Activated naive CD8-positive, alpha-beta T cell treated with anti-CD3 and anti-CD28 coated beads, Interleukin-2, amount 50 U/mL, for 24 hours (primary cell): Measurements from ENCODE around the gene ACMSD.
"Not testable (repeated sequence)": the region's sequence is repeated elsewhere in the genome, so short reads cannot be mapped to it uniquely, and the experiment has no call there.

Experiments used
- ATAC-seq: fragments of 150-1000 bp; cut with Tn5 transposase; one replicate; pipeline ENCODE4 v1.10.0; 2021
- DNase-seq: peaks from one replicate; pipeline ENCODE4 v3.0.0; 2021
- H3K27ac Mint-ChIP-seq: one replicate; pipeline ENCODE4 v1.8.0; 2021; ENCODE audit warnings: mild to moderate bottlenecking, mixed read lengths
- H3K27me3 Mint-ChIP-seq: one replicate; pipeline ENCODE4 v1.8.0; 2021; ENCODE audit warnings: mixed read lengths
- H3K36me3 Mint-ChIP-seq: one replicate; pipeline ENCODE4 v1.8.0; 2021; ENCODE audit warnings: low read depth, mixed read lengths
- H3K4me1 Mint-ChIP-seq: one replicate; pipeline ENCODE4 v1.8.0; 2021; ENCODE audit warnings: mixed read lengths
- H3K4me3 Mint-ChIP-seq: one replicate; pipeline ENCODE4 v1.8.0; 2021; ENCODE audit warnings: mild to moderate bottlenecking, moderate library complexity, mixed read lengths
- H3K9me3 Mint-ChIP-seq: one replicate; pipeline ENCODE4 v1.8.0; 2021; ENCODE audit warnings: mixed read lengths

Gene ACMSD

DNA sequence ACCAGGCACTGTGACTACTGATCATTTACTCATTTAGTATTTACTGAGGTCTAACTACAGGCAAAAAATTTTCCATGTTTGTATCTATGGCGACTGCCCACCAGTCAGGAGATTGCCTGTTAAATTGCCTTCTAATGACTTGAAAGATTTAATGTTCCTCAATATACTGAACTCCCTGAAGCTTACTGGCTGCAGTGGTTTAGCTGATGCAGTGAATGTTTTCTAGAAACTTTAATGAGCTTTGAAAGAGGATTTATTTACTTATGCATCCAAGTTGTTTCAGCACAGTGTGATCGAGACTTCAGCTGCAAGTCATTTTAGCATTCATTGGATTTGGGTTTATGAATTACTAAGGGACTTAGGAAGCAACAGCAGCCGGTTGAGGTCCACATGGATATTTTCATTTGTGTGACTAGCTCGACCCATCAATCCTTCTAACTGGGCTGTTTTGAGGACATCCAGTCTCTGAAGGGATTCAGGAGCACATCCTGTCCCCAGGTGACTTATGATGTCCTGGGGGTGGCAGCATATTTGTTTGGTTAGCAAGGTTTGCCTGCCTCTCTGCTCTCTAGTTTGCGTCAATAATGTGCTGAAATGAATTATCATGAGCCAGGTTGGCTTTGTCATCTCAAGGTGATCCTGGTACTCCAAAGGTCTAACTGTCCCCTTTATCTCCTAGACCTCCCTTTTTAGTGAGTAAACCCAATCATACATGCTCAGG lies 26.8 kb downstream of the ACMSD start:
- Mint-ChIP-seq H3K9me3 (no peaks in the 10 kb centered on the region), H3K27ac (no peak overlapping the region), H3K4me1 (no peaks in the 10 kb centered on the region), H3K36me3 (peaks cover 1% of the 10 kb centered on the region), H3K4me3 (no peak overlapping the region), H3K27me3 (no peaks in the 10 kb centered on the region)
- DNase-seq (no peak), ATAC-seq (no peak)

DNA sequence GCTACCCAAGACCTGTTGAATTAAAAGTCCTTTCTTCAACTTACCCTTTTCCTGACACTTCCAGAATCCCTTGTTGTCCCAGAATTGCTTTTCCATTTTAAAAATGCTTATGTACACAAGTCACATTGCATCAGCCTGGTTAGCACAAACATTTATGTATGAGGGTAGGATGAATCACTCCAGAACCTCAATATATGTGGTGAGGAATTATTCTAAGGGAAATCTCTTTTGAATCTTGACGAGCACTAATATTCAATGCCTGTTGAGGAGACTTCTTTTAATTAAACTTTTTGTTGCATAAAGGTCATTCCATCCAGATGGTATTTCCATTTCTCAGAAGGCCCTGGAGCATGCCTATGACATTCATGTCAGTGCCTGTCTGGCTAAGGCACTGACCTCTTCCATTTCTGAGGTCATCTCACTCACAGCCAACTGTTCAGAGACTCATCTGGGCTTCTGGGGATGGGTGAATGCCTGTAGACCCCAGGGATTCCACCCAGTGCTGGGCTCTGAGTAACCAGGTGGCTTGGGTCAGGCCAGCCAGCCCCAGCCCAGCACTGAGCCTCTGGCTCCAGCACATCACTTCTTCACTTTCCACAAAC lies 28.2 kb downstream of the ACMSD start:
- no peaks in the 10 kb centered on the region for H3K27me3 Mint-ChIP-seq
- H3K36me3 Mint-ChIP-seq: peaks cover 1% of the 10 kb centered on the region
- H3K9me3 Mint-ChIP-seq: no peaks in the 10 kb centered on the region
- no peak overlapping the region for H3K27ac Mint-ChIP-seq
- H3K4me3 Mint-ChIP-seq: no peak overlapping the region
- no peak for DNase-seq
- no peaks in the 10 kb centered on the region for H3K4me1 Mint-ChIP-seq
- ATAC-seq: no peak

DNA sequence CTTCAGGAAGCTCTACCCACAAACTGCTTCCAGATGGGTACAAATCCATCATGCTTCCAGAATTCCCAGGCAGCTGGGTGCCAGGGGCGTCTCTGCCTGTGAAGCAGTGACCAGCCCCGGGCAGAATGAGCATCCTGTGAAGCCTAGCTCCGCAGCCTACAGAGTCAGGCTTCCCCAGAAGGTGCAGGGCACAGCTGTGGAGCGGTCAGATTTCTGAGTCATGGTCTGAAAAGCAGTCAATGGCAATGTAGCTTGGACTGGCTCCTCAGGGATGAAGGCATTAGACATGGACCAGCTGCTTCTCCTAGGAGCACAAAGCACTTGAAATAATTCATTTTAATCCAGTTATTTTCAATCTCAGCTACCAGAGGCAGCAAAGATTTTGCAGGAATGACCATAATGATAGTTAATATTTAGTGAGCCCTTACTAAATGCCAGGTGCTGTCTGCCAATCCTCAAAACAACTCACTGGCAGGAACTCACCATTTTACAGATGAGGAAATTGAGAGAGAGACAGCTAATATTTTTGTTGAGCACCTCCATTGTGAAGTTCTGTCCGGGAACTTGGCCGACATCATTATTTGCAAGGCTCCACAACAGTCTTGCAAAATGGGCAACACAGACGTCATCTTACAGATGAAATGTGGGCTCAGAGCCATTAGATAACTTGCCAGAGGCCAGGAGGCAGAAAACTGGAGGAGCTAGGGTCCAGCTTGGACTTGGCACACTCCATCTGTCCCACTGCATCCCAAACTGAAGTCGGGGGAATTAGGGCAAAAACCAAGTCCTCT lies 31.7 kb downstream of the ACMSD start:
- ATAC-seq (no peak), DNase-seq (no peak)
- Mint-ChIP-seq H3K4me1 (no peaks in the 10 kb centered on the region), H3K27ac (no peak overlapping the region), H3K27me3 (no peaks in the 10 kb centered on the region), H3K36me3 (peaks cover 1% of the 10 kb centered on the region), H3K9me3 (no peaks in the 10 kb centered on the region), H3K4me3 (no peak overlapping the region)

DNA sequence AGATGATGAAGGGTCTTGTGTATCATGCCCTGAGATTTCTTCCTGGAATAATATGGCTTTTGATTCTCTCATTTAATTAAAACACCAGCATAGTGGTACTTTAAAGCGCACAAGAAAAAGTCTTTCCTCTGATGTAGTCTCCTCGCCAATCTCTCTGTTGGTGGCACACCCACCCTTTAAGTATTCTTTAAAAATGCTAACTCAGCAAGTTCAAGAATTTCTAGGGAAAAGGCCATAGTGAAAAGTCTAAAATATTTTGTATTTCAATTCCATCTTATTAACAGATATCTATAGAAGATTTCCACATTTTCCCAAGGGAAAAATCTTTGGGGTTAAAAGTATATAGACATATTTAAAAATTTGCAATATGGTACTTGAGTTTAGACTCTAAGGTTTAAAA lies 34.7 kb downstream of the ACMSD start:
- Mint-ChIP-seq H3K4me3 (no peak overlapping the region), H3K36me3 (peaks cover 2% of the 10 kb centered on the region), H3K9me3 (peaks cover 5% of the 10 kb centered on the region), H3K27ac (no peak overlapping the region), H3K27me3 (no peaks in the 10 kb centered on the region), H3K4me1 (no peaks in the 10 kb centered on the region)
- DNase-seq (no peak), ATAC-seq (no peak)

DNA sequence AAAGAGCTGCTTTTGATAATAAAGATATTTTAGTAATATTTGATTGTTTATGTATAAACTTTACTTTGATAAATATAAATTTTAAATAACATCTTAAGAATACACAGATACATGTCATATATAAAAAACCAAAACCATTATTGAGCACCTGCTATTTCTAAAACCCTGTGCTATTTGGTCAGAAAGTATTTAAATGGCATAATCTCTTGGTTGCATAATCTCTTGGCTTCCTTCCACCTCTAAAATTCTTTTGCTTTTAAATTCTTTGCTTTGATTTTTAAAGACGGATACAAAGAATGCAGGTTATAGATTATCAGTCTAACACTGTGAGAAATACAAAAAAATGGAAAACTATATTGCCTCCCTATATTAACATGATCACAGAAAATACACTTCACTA lies 36.9 kb downstream of the ACMSD start:
- H3K9me3 Mint-ChIP-seq: peaks cover 14% of the 10 kb centered on the region
- H3K36me3 Mint-ChIP-seq: peaks cover 4% of the 10 kb centered on the region
- DNase-seq: no peak
- H3K27me3 Mint-ChIP-seq: no peaks in the 10 kb centered on the region
- no peak for ATAC-seq
- H3K4me3 Mint-ChIP-seq: no peak overlapping the region
- H3K4me1 Mint-ChIP-seq: no peaks in the 10 kb centered on the region
- no peak overlapping the region for H3K27ac Mint-ChIP-seq

DNA sequence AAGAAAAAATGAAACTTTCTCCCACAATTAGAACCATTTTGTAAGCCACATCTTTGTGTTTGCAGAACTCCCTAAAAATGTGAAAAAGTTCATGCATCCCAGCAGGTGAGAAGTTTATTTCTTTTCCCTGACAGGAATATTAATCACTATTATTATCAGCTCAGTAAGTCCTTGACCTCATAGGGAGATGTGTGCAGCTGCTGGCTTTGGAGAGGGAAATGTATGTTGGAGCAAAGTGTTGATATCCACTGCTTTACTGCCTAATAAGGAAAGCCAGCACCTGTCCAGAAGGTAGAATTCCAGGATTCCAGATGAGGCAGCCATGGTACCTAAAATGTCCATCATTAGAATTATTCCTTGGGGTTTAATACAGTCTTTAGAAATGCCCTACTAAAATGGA lies 44.4 kb downstream of the ACMSD start:
- peaks cover 5% of the 10 kb centered on the region for H3K36me3 Mint-ChIP-seq
- H3K4me3 Mint-ChIP-seq: no peak overlapping the region
- ATAC-seq (no peak), DNase-seq (no peak)
- H3K27ac Mint-ChIP-seq: no peak overlapping the region
- no peaks in the 10 kb centered on the region for H3K27me3 Mint-ChIP-seq
- peaks cover 15% of the 10 kb centered on the region for H3K9me3 Mint-ChIP-seq
- no peaks in the 10 kb centered on the region for H3K4me1 Mint-ChIP-seq

DNA sequence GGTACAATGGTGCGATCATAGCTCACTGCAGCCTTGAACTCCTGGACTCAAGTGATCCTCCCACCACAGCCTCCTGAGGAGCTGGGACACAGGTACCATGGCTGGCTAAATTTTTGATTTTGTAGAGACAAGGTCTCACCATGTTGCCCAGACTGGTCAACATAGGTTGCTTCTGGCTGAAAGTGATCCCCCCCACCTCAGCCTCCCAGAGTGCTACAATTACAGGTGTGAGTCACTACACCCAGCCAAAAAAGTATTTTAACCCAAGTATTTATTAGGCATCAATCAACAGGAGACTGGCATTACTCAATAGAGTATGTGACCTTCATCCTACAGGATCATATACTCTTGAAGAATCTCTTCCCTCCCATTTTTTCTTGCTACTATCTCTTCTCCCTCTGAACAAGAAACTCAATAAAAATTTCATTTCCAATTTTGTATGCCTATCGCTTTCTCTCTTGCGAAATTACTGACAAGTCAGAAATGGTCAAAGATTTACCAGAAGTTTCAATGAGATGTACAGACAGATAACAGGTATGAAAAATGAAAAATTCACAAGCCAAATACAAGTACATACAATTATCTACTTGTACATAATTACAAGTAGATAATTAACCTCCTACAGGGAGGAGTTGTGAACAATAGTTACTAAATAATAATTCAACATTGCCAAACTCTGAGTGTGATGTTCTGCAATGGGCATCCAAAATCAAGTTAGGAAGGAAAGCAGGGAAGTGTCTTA lies 45.3 kb downstream of the ACMSD start:
- H3K9me3 Mint-ChIP-seq: peaks cover 13% of the 10 kb centered on the region
- peaks cover 5% of the 10 kb centered on the region for H3K36me3 Mint-ChIP-seq
- H3K27ac Mint-ChIP-seq: no peak overlapping the region
- H3K4me1 Mint-ChIP-seq: no peaks in the 10 kb centered on the region
- ATAC-seq: no peak
- DNase-seq: no peak
- no peaks in the 10 kb centered on the region for H3K27me3 Mint-ChIP-seq
- no peak overlapping the region for H3K4me3 Mint-ChIP-seq

DNA sequence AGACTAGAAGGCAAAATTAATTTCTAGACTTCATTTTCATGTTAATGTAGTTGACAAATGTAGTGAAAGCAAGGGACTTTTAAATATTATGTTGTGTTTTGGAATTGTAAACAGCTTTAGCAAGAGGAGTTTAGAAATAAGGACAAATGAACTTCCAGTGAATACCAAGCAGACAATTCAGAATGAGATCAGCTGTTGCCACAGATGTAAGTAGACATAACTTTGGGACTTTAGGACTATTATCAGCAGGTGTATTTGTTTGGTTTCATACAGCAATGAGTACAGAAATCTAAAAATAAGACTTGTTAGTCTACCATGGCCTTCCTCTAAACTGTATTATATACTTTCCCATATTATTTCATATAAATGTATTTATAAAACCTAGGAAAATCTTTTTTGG lies 46.0 kb downstream of the ACMSD start:
- no peaks in the 10 kb centered on the region for H3K27me3 Mint-ChIP-seq
- ATAC-seq (no peak), DNase-seq (no peak)
- H3K27ac Mint-ChIP-seq: no peak overlapping the region
- H3K4me1 Mint-ChIP-seq: no peaks in the 10 kb centered on the region
- peaks cover 13% of the 10 kb centered on the region for H3K9me3 Mint-ChIP-seq
- H3K4me3 Mint-ChIP-seq: no peak overlapping the region
- H3K36me3 Mint-ChIP-seq: peaks cover 5% of the 10 kb centered on the region

DNA sequence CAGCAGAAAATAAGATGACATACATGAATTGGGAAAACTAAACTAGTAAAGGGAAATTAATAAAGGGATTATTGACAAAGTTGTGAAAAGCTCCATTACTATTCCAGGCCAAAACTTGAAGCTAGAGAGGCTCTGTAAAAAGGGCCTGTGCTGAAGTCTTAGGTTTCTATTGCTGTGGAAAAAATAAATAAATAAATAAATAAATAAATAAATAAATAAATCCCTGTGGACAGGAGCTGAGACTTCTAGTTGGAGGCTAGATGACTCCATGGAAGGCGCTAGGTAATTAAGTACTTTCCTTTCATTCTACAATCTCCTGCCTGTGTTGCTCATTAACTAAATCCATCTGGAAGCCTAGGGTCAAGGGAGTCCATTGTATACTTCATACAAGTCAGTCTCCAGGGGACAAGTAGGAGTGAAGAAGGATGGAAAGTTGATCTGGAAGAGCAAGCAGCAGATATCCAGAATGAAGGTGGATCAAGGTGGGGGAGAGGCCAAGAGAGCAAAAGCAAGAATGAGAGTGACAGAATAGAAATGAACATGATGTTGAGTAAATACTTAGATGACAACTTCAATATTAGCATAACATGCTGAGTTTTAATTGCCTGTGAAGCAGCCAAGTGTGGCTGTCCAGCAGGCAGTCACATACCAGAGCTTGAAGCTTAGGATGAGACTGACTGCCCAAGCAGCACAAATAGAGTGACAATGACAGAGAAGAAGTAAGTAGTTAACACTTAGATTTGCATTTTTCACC lies 54.0 kb downstream of the ACMSD start:
- Mint-ChIP-seq H3K36me3 (no peaks in the 10 kb centered on the region), H3K27ac (no peak overlapping the region), H3K4me3 (no peak overlapping the region), H3K27me3 (no peaks in the 10 kb centered on the region), H3K9me3 (no peaks in the 10 kb centered on the region), H3K4me1 (no peaks in the 10 kb centered on the region)
- DNase-seq: no peak
- no peak for ATAC-seq

DNA sequence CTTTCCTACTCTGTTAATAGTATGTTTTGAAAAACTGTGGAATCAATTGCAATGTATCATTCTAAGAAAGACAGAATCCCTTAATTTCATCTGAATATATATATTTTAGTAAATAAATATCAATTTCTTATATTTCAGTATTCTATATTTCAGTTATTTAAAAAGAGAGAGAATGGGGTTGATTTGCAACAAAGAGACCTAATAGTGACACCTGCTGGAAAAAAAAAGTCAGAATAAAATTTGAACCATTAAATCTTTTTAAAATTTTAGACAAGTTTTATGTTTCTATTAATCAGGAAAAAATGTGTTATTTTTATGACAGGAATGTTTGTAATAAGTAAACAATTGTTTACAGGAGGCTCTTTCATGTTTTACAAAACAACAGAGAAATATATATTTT lies 59.5 kb downstream of the ACMSD start:
- no peaks in the 10 kb centered on the region for H3K36me3 Mint-ChIP-seq
- no peaks in the 10 kb centered on the region for H3K27me3 Mint-ChIP-seq
- DNase-seq: no peak
- H3K27ac Mint-ChIP-seq: no peak overlapping the region
- ATAC-seq: no peak
- no peak overlapping the region for H3K4me3 Mint-ChIP-seq
- H3K9me3 Mint-ChIP-seq: no peaks in the 10 kb centered on the region
- no peaks in the 10 kb centered on the region for H3K4me1 Mint-ChIP-seq

DNA sequence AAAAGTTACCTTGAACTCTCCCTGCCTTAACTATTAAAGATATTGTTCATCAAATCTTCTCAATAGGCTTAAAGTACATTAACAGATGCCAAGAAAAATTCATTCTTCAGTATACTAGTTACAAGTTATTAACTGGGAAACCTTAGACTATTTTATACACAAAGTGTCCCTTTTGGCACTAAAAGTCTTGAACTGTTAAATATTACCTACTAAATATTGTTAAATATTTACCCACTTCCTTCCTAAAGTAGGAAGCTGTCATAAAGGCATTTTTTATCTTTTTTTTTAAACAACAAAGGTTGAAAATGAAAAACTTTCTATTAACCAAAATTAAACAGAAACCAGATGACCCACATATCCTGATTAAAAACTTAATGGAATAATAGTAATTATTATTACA lies 60.8 kb downstream of the ACMSD start:
- H3K4me3 Mint-ChIP-seq: no peak overlapping the region
- H3K4me1 Mint-ChIP-seq: no peaks in the 10 kb centered on the region
- no peaks in the 10 kb centered on the region for H3K9me3 Mint-ChIP-seq

DNA sequence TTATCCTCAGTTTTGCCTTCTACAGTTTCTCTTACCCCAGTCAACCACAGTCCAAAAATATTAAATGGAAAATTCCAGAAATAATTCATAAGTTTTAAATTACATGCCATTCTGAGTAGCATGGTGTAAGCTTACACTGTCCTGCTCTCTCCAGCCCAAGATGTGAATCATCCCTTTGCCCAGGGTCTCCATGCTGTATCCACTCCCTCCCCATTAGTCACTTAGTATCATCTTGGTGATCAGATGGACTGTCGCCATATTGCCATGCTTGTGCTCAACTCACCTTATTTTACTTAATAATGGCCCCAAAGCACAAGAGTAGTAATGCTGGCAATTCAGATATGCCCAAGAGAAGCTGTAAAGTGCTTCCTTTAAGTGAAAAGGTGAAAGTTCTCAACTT lies 61.7 kb downstream of the ACMSD start:
- H3K4me3 Mint-ChIP-seq: no peak overlapping the region
- no peak for DNase-seq
- H3K9me3 Mint-ChIP-seq: no peaks in the 10 kb centered on the region
- H3K4me1 Mint-ChIP-seq: no peaks in the 10 kb centered on the region
- H3K27me3 Mint-ChIP-seq: no peaks in the 10 kb centered on the region
- H3K27ac Mint-ChIP-seq: no peak overlapping the region
- no peaks in the 10 kb centered on the region for H3K36me3 Mint-ChIP-seq
- ATAC-seq: no peak

More for the DNA sequence above, 60.8 kb downstream of the ACMSD start:
- no peak for DNase-seq
- Mint-ChIP-seq H3K36me3 (no peaks in the 10 kb centered on the region), H3K27ac (no peak overlapping the region), H3K27me3 (no peaks in the 10 kb centered on the region)
- no peak for ATAC-seq

DNA sequence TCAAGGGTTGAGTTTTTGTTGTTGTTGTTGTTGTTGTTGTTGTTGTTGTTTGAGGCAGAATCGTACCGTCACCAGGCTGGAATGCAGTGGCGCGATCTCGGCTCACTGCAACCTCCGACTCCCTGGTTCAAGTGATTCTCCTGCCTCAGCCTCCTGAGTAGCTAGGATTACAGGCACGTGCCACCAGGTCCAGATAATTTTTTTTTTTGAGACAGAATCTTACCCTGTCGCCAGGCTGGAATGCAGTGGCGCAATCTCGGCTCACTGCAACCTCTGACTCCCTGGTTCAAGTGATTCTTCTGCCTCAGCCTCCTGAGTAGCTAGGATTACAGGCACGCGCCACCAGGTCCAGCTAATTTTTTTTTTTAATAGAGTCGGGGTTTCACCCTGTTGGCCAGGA lies 65.3 kb downstream of the ACMSD start:
- DNase-seq, H3K36me3 Mint-ChIP-seq, H3K27me3 Mint-ChIP-seq, H3K4me1 Mint-ChIP-seq, ATAC-seq, H3K27ac Mint-ChIP-seq, H3K9me3 Mint-ChIP-seq, H3K4me3 Mint-ChIP-seq: not testable (repeated sequence)

DNA sequence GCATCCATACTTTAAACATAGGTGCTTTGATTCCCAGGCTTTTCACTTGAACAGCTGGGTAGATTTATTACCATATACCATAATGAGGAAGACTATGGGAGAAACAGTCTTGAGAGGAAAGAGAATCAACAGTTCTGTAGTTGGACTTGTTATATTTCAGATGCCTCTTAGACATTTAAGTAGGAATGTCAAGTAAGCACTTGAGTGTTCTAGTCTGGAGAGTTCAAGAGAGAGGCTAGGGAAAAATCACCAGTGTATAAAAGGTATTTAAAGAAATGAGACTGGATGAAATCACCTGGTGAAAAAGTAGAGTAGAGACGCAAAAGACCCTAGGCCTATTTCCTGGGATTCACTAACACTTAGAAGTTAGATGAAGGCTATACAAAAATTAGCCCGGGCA lies 66.8 kb downstream of the ACMSD start:
- peaks cover 3% of the 10 kb centered on the region for H3K36me3 Mint-ChIP-seq

More for the DNA sequence above, 66.8 kb downstream of the ACMSD start:
- ATAC-seq (no peak), DNase-seq (no peak)
- peaks cover 14% of the 10 kb centered on the region for H3K9me3 Mint-ChIP-seq
- H3K4me1 Mint-ChIP-seq: no peaks in the 10 kb centered on the region
- H3K4me3 Mint-ChIP-seq: no peak overlapping the region
- H3K27ac Mint-ChIP-seq: no peak overlapping the region
- no peaks in the 10 kb centered on the region for H3K27me3 Mint-ChIP-seq
